GM23248 (cell line): Measurements from ENCODE around the gene NCKAP5L. TPM values are rescaled to one million over a fixed set of nuclear protein-coding genes. Genes with fewer than 3 reads are reported as not detected.
"Not testable (repeated sequence)": the region's sequence is repeated elsewhere in the genome, so short reads cannot be mapped to it uniquely, and the experiment has no call there.

Source experiments
- DNase-seq: peaks from one replicate; pipeline ENCODE4 v3.0.0-alpha.2; 2015
- H2AFZ ChIP-seq: fragments of 200-600 bp; sonication (generic); 2 replicates; pipeline ENCODE4 v1.6.1; 2016; ENCODE audit warnings: antibody characterized with exemption
- H3F3A ChIP-seq: fragments of 200-600 bp; sonication (generic); 2 replicates; pipeline ENCODE4 v1.6.1; 2016; ENCODE audit warnings: mild to moderate bottlenecking, antibody characterized with exemption, mixed run types; ENCODE audit not compliant: insufficient read depth
- H3K27ac ChIP-seq: fragments of 200-600 bp; sonication (generic); 2 replicates; pipeline ENCODE4 v1.5.1; 2016; ENCODE audit warnings: mild to moderate bottlenecking
- H3K27me3 ChIP-seq: fragments of 200-600 bp; sonication (generic); replicated peaks from 2 replicates; pipeline ENCODE4 v1.6.1; 2016; ENCODE audit warnings: mild to moderate bottlenecking; ENCODE audit not compliant: insufficient read depth
- H3K36me3 ChIP-seq: fragments of 200-600 bp; sonication (generic); 2 replicates; pipeline ENCODE4 v1.6.1; 2016; ENCODE audit warnings: low read depth, mild to moderate bottlenecking
- H3K4me1 ChIP-seq: fragments of 200-600 bp; sonication (generic); 2 replicates; pipeline ENCODE4 v1.6.1; 2016; ENCODE audit warnings: mild to moderate bottlenecking; ENCODE audit not compliant: insufficient read depth
- H3K4me2 ChIP-seq: fragments of 200-600 bp; sonication (generic); one replicate; pipeline ENCODE4 v1.6.1; 2016; ENCODE audit warnings: mild to moderate bottlenecking; ENCODE audit not compliant: unreplicated experiment
- H3K4me3 ChIP-seq: fragments of 200-600 bp; sonication (generic); 2 replicates; pipeline ENCODE4 v1.5.1; 2016; ENCODE audit warnings: mild to moderate bottlenecking
- H3K79me2 ChIP-seq: fragments of 200-600 bp; sonication (generic); 2 replicates; pipeline ENCODE4 v1.6.1; 2016; ENCODE audit warnings: mild to moderate bottlenecking; ENCODE audit not compliant: insufficient read depth
- H3K9ac ChIP-seq: fragments of 200-600 bp; sonication (generic); 2 replicates; pipeline ENCODE4 v1.6.1; 2016; ENCODE audit warnings: mild to moderate bottlenecking
- H3K9me2 ChIP-seq: fragments of 200-600 bp; sonication (generic); 2 replicates; pipeline ENCODE4 v1.6.1; 2016; ENCODE audit warnings: mixed run types, mild to moderate bottlenecking, moderate library complexity; ENCODE audit not compliant: insufficient read depth
- H3K9me3 ChIP-seq: fragments of 200-600 bp; sonication (generic); one replicate; pipeline ENCODE4 v1.6.1; 2017; ENCODE audit warnings: low read depth
- H4K20me1 ChIP-seq: fragments of 200-600 bp; sonication (generic); 2 replicates; pipeline ENCODE4 v1.6.0; 2016; ENCODE audit not compliant: insufficient read depth
- EZH2 ChIP-seq: fragments of 200-600 bp; sonication (generic); IDR thresholded peaks from 2 replicates; pipeline ENCODE4 v1.6.1; 2018; ENCODE audit warnings: antibody characterized with exemption, mild to moderate bottlenecking; ENCODE audit not compliant: insufficient read depth, poor library complexity, severe bottlenecking
- EZH2phosphoT487 ChIP-seq: fragments of 200-600 bp; sonication (generic); IDR thresholded peaks from 2 replicates; pipeline ENCODE4 v1.6.1; 2018; ENCODE audit warnings: antibody characterized with exemption, moderate library complexity, mild to moderate bottlenecking, low read depth; ENCODE audit not compliant: insufficient read depth
- WGBS, 2 experiments: methylation state at CpG; one replicate each; pipeline ENCODE4 v1.1.6; 2015 to 2017; ENCODE audit warnings: low lambda C conversion rate in 2 of 2, low coverage in 1 of 2; ENCODE audit errors: missing lambda C conversion rate in 2 of 2; 5-methylcytosine and 5-hydroxymethylcytosine counted together
- in situ Hi-C: fragments of 300-500 bp; cut with MboI; formaldehyde crosslinking; loops from 2 replicates; pipeline ENCODE4 v1.15.0; 2020
- polyA plus RNA-seq: library from polyadenylated mRNA; unstranded; fragments of >200 nt; fragmentation: Nextera tagmentation; extraction: Ambion mirVana; gene quantifications from 2 replicates; pipeline ENCODE4 v1.2.1, GENCODE V29; 2016
- total RNA-seq: library from RNA; depleted of rRNA; stranded (reverse); fragments of >200 nt; shearing (Covaris generic); gene quantifications from 2 replicates; pipeline ENCODE4 v1.2.3, GENCODE V29; 2014

Gene NCKAP5L
- total and polyA plus RNA-seq, 2 experiments from 2014 or later: 14.1 to 28.4 TPM

DNA sequence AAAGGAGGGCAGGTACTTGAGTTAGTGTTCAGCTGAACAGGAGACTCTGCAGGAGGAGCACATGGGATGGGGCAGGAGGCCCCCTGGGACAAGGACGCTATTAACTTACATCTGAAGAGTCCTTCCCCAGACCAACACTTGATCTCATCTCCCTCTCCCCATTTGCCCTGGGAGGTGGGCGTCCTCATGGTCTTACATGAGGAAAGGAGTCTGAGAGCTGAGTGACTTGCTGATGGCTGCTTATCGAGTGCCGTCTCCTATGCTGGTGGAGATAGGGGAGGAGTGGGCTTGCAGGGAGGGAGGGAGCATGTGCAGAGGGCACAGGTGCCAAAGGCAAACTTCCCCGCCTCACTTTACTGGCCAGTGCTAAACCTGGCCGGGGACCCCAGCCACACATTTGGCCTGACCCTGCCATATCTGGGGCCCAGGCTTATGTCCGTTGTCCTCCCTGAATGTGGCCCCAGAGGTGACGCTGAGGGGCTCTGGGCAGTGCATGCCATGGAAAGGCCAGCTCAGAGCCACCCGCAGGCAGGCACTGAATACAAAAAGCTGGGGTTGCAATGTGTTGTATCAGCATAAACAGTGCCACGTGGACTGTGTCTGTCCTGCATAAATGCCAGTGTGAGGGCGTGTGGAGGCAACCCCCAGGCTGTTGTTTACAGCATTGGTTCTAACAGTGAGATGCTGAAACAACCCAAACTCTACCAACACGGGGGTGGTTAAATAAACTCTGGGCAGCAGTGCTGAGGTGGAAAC lies 46.1 kb upstream of the NCKAP5L start:
- H3K4me3 ChIP-seq: no peak overlapping the region
- in situ Hi-C loops: loop anchor here (25.0 kb wide), 1 partner anchor 188 kb away; the partner anchor contains the start of gene ASIC1

DNA sequence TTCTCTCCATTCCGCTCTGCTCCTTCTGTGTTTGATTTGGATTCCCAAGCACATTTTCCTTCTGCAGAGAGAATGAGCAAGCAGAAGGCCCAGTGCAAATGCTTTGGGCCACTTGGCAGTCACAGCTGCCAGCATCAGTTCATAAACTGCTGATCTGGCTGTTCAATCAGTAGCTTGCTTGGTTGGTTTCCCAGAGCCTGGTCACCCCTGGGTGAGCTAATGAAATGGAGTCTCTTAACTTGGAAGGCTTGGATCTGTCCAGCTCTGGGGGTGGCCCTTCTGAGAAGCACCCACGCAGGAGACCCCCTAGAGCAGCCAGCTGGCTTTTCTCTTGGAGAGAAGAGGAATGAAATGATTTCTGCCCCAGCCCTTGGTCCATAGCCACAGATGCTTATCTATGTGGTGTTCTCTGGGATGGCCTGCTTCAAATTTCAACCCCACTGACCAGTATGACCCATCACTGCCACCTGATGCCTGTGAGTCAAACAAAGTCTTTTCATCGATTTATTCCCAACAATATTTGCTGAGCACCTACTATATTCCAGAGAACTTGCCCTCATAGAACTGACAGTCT lies 45.2 kb upstream of the NCKAP5L start:
- H3K36me3 ChIP-seq: no peaks in the 10 kb centered on the region
- H3K9ac ChIP-seq: no peak overlapping the region
- H3K27me3 ChIP-seq: no peaks in the 10 kb centered on the region
- H3K4me1 ChIP-seq: peaks cover 7% of the 10 kb centered on the region; the same call in 1 of the 2 replicates
- no peak overlapping the region for H3K4me3 ChIP-seq
- H3K9me2 ChIP-seq: no peaks in the 10 kb centered on the region
- H3K4me2 ChIP-seq: no peak overlapping the region
- TF ChIP-seq EZH2: no peak
- no peak for TF ChIP-seq EZH2phosphoT487
- 28 to 30% methylated on average over 3 of the region's 3 CpGs for WGBS, 2 experiments
- H2AFZ ChIP-seq: no peak overlapping the region
- no peaks in the 10 kb centered on the region for H3K9me3 ChIP-seq
- DNase-seq: peak; percentile 60
- no peaks in the 10 kb centered on the region for H3K79me2 ChIP-seq
- in situ Hi-C loops: loop anchor here (25.0 kb wide), 1 partner anchor 189 kb away; the partner anchor contains the start of gene ASIC1
- H4K20me1 ChIP-seq: no peaks in the 10 kb centered on the region
- peaks cover 9% of the 10 kb centered on the region for H3F3A ChIP-seq
- no peak overlapping the region for H3K27ac ChIP-seq

More for the DNA sequence above, 46.1 kb upstream of the NCKAP5L start:
- Histone ChIP-seq H4K20me1 (no peaks in the 10 kb centered on the region), H3K27me3 (no peaks in the 10 kb centered on the region), H3K9ac (no peak overlapping the region), H3K9me3 (no peaks in the 10 kb centered on the region), H3K79me2 (no peaks in the 10 kb centered on the region), H3F3A (peaks cover 16% of the 10 kb centered on the region), H2AFZ (no peak overlapping the region), H3K4me2 (no peak overlapping the region), H3K36me3 (no peaks in the 10 kb centered on the region), H3K4me1 (peaks cover under 1% of the 10 kb centered on the region; the same call in 1 of the 2 replicates), H3K9me2 (no peaks in the 10 kb centered on the region), H3K27ac (no peak overlapping the region)
- no peak for TF ChIP-seq EZH2
- TF ChIP-seq EZH2phosphoT487: no peak
- WGBS, 2 experiments: 53 to 59% methylated on average over 12 of the region's 12 CpGs
- DNase-seq: peak; percentile 25

DNA sequence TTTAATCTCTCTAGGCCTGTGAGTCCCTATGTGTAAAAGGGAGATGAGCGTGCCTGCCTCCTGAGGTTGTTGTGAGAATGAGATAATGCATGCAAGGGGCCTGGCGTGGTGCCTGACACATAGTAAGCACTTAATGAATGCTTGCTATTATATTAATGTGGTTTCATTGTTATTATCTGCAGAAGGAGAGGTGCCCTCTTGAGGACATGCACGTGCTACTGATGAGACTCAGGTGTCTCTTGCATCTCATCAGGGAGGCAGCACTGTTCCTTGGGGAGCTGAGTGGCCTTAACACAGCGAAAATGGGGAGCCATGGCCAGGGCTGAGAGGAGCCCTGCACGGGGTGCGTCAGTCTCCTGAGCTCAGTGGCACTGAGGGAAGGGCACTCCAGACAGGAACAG lies 44.6 kb upstream of the NCKAP5L start:
- DNase-seq: peak; percentile 57
- Histone ChIP-seq H3K4me1 (peaks cover 7% of the 10 kb centered on the region; the same call in 1 of the 2 replicates), H4K20me1 (no peaks in the 10 kb centered on the region), H3K9me2 (no peaks in the 10 kb centered on the region), H3K27ac (no peak overlapping the region), H3F3A (peaks cover 2% of the 10 kb centered on the region), H3K4me3 (no peak overlapping the region), H3K9ac (no peak overlapping the region), H3K4me2 (no peak overlapping the region), H3K36me3 (no peaks in the 10 kb centered on the region), H3K9me3 (no peaks in the 10 kb centered on the region), H3K27me3 (no peaks in the 10 kb centered on the region), H3K79me2 (no peaks in the 10 kb centered on the region), H2AFZ (no peak overlapping the region)
- in situ Hi-C loops: loop anchor here (25.0 kb wide), 1 partner anchor 190 kb away; the partner anchor contains the start of gene ASIC1
- no peak for TF ChIP-seq EZH2phosphoT487
- no peak for TF ChIP-seq EZH2
- WGBS, 2 experiments: 62 to 71% methylated on average over 6 of the region's 6 CpGs

DNA sequence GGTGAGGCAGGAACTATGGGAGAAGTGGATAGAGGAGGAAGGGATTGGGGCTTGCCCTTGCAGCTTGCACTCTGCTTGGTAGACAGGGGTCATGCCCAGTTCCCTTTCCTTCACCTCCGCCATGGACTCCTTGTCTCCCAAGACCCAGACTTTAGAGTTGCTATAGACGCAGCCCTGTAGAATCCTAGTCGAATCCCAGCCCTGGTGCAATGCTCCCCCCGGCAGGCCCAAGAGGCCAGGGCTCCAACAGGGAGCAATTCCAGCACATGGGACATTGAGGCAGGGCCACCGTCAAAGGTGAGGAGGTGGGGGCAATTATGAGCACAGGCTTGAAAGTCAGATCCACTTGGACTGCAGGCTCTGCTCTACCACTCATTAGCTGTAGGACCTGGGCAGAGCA lies 44.2 kb upstream of the NCKAP5L start:
- H3F3A ChIP-seq: no peaks in the 10 kb centered on the region; the same call in none of the 2 replicates
- no peaks in the 10 kb centered on the region for H4K20me1 ChIP-seq
- no peak overlapping the region for H3K4me3 ChIP-seq
- no peak overlapping the region for H3K4me2 ChIP-seq
- no peaks in the 10 kb centered on the region for H3K79me2 ChIP-seq
- H3K9me2 ChIP-seq: no peaks in the 10 kb centered on the region
- H3K27me3 ChIP-seq: no peaks in the 10 kb centered on the region
- peaks cover 7% of the 10 kb centered on the region; the same call in 1 of the 2 replicates for H3K4me1 ChIP-seq
- in situ Hi-C loops: loop anchor here (25.0 kb wide), 1 partner anchor 190 kb away; the partner anchor contains the start of gene ASIC1
- H3K36me3 ChIP-seq: no peaks in the 10 kb centered on the region
- DNase-seq: no peak
- H3K9me3 ChIP-seq: no peaks in the 10 kb centered on the region
- WGBS, 2 experiments: 93% methylated on average over 5 of the region's 5 CpGs
- TF ChIP-seq EZH2 (no peak), EZH2phosphoT487 (no peak)
- no peak overlapping the region for H3K27ac ChIP-seq
- no peak overlapping the region for H3K9ac ChIP-seq
- H2AFZ ChIP-seq: no peak overlapping the region

DNA sequence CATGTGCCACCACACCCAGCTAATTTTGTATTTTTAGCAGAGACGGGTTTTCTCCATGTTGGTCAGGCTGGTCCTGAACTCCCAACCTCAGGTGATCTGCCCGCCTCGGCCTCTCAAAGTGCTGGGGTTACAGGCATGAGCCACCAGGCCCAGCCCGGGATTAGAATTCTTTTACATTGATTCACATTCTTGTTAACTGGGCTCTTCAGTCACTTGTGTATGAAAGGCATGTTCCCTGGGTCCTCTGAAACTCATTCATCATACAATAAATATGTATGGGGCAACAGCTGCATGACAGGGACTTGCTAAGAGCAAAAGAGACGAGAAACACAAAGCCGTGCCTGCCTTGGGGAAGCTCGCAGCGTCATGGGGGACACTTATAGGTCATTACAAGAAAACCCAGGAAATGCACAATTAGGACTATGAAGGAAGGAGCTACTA lies 43.6 kb upstream of the NCKAP5L start:
- H3K4me2 ChIP-seq, H4K20me1 ChIP-seq, H2AFZ ChIP-seq, H3K79me2 ChIP-seq, H3K9ac ChIP-seq, H3F3A ChIP-seq, H3K9me2 ChIP-seq, H3K9me3 ChIP-seq, H3K27ac ChIP-seq, H3K4me3 ChIP-seq, H3K27me3 ChIP-seq, H3K36me3 ChIP-seq, H3K4me1 ChIP-seq: not testable (repeated sequence)
- peak; percentile 50 for DNase-seq
- in situ Hi-C loops: loop anchor here (25.0 kb wide), 1 partner anchor 190 kb away; the partner anchor contains the start of gene ASIC1
- 78% methylated on average over 8 of the region's 8 CpGs for WGBS, 2 experiments
